Panc1 (cell line): Measurements from ENCODE around the gene RNF43. TPM values are rescaled to one million over a fixed set of nuclear protein-coding genes. Genes with fewer than 3 reads are reported as not detected.

Experiments
- ATAC-seq: fragments of 200-7000 bp; cut with Tn5 transposase; 2 replicates; pipeline ENCODE4 v1.9.1; 2020; ENCODE audit warnings: mild to moderate bottlenecking, moderate library complexity
- BruUV-seq: library from RNA; stranded (reverse); fragments of 400-500 nt; replicated peaks from 2 replicates; lab custom pipeline; 2021; lab: Mats Ljungman, UMichigan
- CTCF ChIA-PET: fragments of 300-600 bp; sonication (Branson Sonifier 250); formaldehyde crosslinking; loops from one replicate; lab custom pipeline; 2022; ENCODE audit warnings: antibody characterized with exemption; lab: Charles Lee
- POLR2A ChIA-PET: fragments of 300-600 bp; sonication (Branson Sonifier 250); formaldehyde crosslinking; loops from one replicate; lab custom pipeline; 2022; ENCODE audit warnings: antibody characterized with exemption; lab: Charles Lee
- DNase-seq: peaks from one replicate; pipeline ENCODE4 v3.0.0-alpha.2; 2010; ENCODE audit warnings: low read depth, low spot score
- H3K27ac ChIP-seq: 2 replicates; pipeline ENCODE4 v1.5.1; 2011; ENCODE audit warnings: mild to moderate bottlenecking, low read length, inconsistent platforms
- H3K27me3 ChIP-seq: fragments of 200-500 bp; sonication (Bioruptor generic); 2 replicates; pipeline ENCODE4 v1.6.0; 2014; ENCODE audit warnings: low read length, inconsistent platforms; ENCODE audit not compliant: control insufficient read depth, insufficient read depth
- H3K36me3 ChIP-seq: fragments of 200-500 bp; sonication (Bioruptor generic); 2 replicates; pipeline ENCODE4 v1.5.1; 2014; ENCODE audit warnings: inconsistent platforms, mild to moderate bottlenecking, low read length, moderate library complexity; ENCODE audit not compliant: control insufficient read depth, insufficient read depth
- H3K4me1 ChIP-seq: 2 replicates; pipeline ENCODE4 v1.5.1; 2011; ENCODE audit warnings: inconsistent platforms, mild to moderate bottlenecking, low read length, moderate library complexity; ENCODE audit not compliant: control insufficient read depth, insufficient read depth
- H3K4me3 ChIP-seq, 2 experiments: 2 replicates each; pipeline ENCODE4 v1.5.1; 2011 to 2012; ENCODE audit warnings: low read depth in 2 of 2, low read length in 2 of 2, mild to moderate bottlenecking in 2 of 2, inconsistent platforms in 1 of 2, moderate library complexity in 1 of 2
- H3K9me3 ChIP-seq: fragments of 200-500 bp; sonication (Bioruptor generic); 2 replicates; pipeline ENCODE4 v1.5.1; 2014; ENCODE audit warnings: low read depth, mild to moderate bottlenecking, inconsistent platforms, low read length, moderate library complexity; ENCODE audit not compliant: control insufficient read depth, insufficient read depth
- CTCF ChIP-seq: fragments of 450-650 bp; IDR thresholded peaks from 2 replicates; pipeline ENCODE4 v1.5.1; 2017; ENCODE audit warnings: mild to moderate bottlenecking
- POLR2AphosphoS5 ChIP-seq: IDR thresholded peaks from 2 replicates; pipeline ENCODE4 v1.6.1; 2012; ENCODE audit warnings: mild to moderate bottlenecking, low read depth, low read length, moderate library complexity
- SIN3A ChIP-seq: IDR thresholded peaks from 2 replicates; pipeline ENCODE4 v1.6.1; 2012; ENCODE audit warnings: low read depth, mild to moderate bottlenecking, low read length, moderate library complexity, borderline replicate concordance; ENCODE audit not compliant: insufficient read depth
- TCF7L2 ChIP-seq: IDR thresholded peaks from 2 replicates; pipeline ENCODE4 v1.6.1; 2011; ENCODE audit warnings: mild to moderate bottlenecking, low read depth, low read length, inconsistent platforms
- in situ Hi-C: cut with HindIII; loops from 2 replicates; pipeline ENCODE4 v1.10.0; 2016; ENCODE audit warnings: low sequenced_read_pairs, low pct_unique_long_range_greater_than_20kb
- intact Hi-C: fragments of 100-400 bp; cut with micrococcal nuclease; formaldehyde crosslinking; loops from one replicate; pipeline ENCODE4 v1.10.0; 2022; ENCODE audit not compliant: unreplicated experiment
- total RNA-seq: library from RNA; stranded (reverse); gene quantifications from one replicate; pipeline ENCODE4 v1.2.1, GENCODE V29; 2021; ENCODE audit not compliant: unreplicated experiment
- TF ChIP-seq, protein P1 (sequence below), 2 experiments: IDR thresholded peaks; 2 replicates each; pipeline ENCODE4 v1.6.1; 2011 to 2012; ENCODE audit warnings: low read depth in 2 of 2, control low read depth in 1 of 2, low read length in 1 of 2, mild to moderate bottlenecking in 1 of 2, moderate library complexity in 1 of 2; ENCODE audit not compliant: insufficient read depth in 1 of 2

The RNF43 gene
- total RNA-seq, 1 experiment from 2014 or later, result 4.7 TPM

GRCh38 chr17:58380207-58381123 lies 36.9 kb downstream of the RNF43 start:
- intact Hi-C loops (no loop called here), in situ Hi-C loops (no loop called here)
- Histone ChIP-seq H3K4me1 (no peaks in the 10 kb centered on the region; the same call in 1 of the 2 replicates), H3K9me3 (no peaks in the 10 kb centered on the region), H3K36me3 (no peaks in the 10 kb centered on the region), H3K27ac (no peak overlapping the region), H3K4me3 (no peak overlapping the region), H3K27me3 (no peaks in the 10 kb centered on the region)
- BruUV-seq, result no TSS peak
- CTCF ChIA-PET, result no interaction called here
- ATAC-seq, result no peak
- POLR2A ChIA-PET, result no interaction called here
- TF ChIP-seq CTCF (no peak), SIN3A (no peak), TCF7L2 (no peak), POLR2AphosphoS5 (no peak)
- TF ChIP-seq, protein P1, sequence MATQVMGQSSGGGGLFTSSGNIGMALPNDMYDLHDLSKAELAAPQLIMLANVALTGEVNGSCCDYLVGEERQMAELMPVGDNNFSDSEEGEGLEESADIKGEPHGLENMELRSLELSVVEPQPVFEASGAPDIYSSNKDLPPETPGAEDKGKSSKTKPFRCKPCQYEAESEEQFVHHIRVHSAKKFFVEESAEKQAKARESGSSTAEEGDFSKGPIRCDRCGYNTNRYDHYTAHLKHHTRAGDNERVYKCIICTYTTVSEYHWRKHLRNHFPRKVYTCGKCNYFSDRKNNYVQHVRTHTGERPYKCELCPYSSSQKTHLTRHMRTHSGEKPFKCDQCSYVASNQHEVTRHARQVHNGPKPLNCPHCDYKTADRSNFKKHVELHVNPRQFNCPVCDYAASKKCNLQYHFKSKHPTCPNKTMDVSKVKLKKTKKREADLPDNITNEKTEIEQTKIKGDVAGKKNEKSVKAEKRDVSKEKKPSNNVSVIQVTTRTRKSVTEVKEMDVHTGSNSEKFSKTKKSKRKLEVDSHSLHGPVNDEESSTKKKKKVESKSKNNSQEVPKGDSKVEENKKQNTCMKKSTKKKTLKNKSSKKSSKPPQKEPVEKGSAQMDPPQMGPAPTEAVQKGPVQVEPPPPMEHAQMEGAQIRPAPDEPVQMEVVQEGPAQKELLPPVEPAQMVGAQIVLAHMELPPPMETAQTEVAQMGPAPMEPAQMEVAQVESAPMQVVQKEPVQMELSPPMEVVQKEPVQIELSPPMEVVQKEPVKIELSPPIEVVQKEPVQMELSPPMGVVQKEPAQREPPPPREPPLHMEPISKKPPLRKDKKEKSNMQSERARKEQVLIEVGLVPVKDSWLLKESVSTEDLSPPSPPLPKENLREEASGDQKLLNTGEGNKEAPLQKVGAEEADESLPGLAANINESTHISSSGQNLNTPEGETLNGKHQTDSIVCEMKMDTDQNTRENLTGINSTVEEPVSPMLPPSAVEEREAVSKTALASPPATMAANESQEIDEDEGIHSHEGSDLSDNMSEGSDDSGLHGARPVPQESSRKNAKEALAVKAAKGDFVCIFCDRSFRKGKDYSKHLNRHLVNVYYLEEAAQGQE (IDR thresholded peaks at IDR 0.05; ENCODE audit: insufficient read depth in 1 of 2, low read depth in 2 of 2, low read length in 1 of 2), result no peak
- DNase-seq, result no peak

DNA sequence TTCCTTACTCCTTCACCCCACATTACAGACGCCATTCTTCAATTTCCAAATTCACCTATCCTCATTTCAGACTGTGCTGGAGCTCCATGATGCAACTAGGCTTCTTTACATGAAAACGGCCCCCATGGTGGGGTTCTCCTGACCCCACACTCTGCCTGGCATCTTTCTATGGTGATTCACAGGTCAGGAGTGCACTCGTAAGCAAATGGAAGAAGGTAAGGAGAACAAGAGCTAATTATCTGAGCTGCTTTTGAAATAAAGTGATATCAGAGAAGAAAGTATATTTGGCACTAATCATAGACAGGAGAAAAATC lies 37.9 kb downstream of the RNF43 start:
- intact Hi-C loops (no loop called here), in situ Hi-C loops (no loop called here)
- no peak for DNase-seq
- POLR2A ChIA-PET, result no interaction called here
- TF ChIP-seq SIN3A, result no peak
- no peak for TF ChIP-seq POLR2AphosphoS5
- no peak for TF ChIP-seq TCF7L2
- no peak for TF ChIP-seq CTCF
- TF ChIP-seq, protein P1 (IDR thresholded peaks at IDR 0.05; ENCODE audit: insufficient read depth in 1 of 2, low read depth in 2 of 2, low read length in 1 of 2), result no peak
- CTCF ChIA-PET, result no interaction called here
- no peak for ATAC-seq
- no TSS peak for BruUV-seq
- no peak overlapping the region for H3K27ac ChIP-seq
- H3K4me1 ChIP-seq, result no peaks in the 10 kb centered on the region
- H3K4me3 ChIP-seq, result no peak overlapping the region
- H3K36me3 ChIP-seq, result no peaks in the 10 kb centered on the region
- no peaks in the 10 kb centered on the region for H3K9me3 ChIP-seq
- H3K27me3 ChIP-seq, result no peaks in the 10 kb centered on the region
